GM19463 (cell line): Measurements from ENCODE around the gene NHLRC1.

Source experiments
- ATAC-seq: cut with Tn5 transposase; IDR thresholded peaks from one replicate; pipeline ENCODE4 v1.9.1; 2021; ENCODE audit warnings: mild to moderate bottlenecking, moderate library complexity; ENCODE audit not compliant: unreplicated experiment

NHLRC1 gene

DNA sequence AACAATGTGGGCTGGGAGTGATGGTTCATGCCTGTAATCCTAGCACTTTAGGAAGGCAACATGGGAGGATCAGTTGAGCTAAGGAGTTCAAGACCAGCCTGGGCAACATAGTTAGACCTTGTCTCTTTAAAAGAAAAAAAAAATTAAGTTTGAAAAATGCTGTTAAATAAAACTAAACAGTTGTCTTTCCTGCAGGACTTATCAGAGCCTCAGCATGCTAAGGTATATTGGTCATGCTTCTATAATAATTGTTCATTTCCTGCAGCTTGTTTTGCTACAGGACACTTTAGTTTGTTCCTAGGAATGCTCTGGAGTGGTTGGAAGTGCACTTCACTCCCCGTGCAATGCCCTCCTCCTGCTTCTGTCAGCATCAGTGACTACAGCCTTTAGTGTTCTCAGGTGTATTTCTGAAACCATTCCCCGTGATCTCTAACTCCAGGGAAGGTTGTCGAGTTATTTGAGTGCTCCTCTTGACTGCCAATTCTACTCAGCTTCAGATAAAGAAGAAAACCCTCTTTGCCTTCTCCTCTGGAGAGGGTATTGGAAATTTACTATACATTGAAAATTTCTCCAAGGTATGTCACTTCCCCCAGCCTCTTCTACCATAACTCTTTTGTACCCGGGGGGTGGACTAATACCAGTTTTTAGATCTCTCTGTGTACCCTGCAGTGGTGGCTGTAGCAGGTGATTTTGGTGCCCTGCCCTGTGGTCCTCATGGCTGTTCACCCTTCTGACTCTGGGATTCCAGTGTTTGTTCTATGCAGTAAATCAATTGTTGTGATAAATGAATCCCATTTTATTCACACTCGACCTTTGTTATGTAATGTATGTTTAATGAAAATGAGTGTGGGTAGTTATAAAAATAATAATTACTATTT, 33.8 kb downstream of the NHLRC1 start:
- ATAC-seq, result no peak

DNA sequence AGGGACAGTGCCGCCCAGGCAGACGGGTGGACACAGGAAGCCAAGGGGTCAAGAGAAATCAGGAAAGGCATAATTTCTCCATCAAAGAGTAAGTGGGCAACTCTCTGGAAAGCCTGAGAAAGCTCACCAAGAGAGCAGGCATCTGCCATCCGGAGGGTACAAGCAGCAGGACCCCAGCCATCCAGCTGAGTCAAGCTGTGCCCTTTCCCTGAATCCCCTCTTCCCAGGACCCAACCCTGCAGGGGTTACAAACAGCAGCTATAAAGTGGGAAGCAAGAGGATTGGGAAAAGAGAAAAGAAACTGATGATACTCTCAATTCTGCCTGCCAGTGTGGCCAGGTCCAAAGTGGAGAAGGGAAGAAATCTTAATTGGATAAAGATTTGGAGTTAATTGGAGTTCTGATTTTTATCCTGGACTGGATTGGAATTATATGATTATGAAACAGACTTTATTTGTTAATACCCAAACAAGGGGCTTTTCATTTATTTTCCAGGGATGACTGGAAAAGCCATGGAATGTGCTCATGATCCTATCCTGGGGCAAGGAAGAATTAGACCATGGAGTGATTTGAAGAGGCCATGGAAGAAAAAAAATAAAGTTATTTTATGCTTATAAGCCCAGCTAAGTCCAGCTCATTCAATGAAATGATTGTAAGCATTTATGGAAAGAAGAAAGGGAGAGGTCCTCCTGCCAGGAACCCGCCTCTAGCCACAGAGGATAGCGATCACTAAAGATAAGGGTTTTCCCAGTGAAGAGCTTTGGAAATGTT, 34.9 kb downstream of the NHLRC1 start:
- ATAC-seq, result no peak

DNA sequence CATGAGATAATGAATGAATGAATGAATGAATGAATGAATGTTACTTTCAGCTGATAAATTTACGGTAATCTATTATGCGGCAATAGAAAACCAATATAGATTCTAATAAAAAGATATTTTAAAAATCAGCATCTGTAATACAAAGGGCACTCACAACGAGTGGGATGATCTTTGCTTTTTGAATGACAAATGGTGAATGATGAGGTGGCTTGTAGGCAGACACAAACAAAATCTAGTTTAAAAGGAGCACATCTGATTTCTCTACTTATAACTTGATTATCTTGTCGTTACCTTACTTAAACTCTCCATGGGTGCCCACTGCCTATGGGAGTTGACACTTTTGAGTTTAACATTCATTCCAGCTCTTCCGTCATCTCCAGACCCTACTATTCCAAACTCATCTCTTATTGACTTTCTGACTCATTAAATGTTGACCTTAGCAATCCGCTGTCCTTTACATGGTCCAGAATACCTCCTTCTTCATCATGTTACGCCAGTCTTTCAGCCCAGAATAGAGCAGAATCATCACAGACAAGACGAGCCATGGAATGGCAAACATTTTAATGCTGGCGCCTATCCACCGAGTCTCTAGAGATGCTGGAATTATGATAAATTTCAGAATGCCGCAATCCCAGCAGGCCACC, 41.3 kb downstream of the NHLRC1 start:
- no peak for ATAC-seq

GRCh38 chr6:18080544-18080943, 41.9 kb downstream of the NHLRC1 start:
- no peak for ATAC-seq

DNA sequence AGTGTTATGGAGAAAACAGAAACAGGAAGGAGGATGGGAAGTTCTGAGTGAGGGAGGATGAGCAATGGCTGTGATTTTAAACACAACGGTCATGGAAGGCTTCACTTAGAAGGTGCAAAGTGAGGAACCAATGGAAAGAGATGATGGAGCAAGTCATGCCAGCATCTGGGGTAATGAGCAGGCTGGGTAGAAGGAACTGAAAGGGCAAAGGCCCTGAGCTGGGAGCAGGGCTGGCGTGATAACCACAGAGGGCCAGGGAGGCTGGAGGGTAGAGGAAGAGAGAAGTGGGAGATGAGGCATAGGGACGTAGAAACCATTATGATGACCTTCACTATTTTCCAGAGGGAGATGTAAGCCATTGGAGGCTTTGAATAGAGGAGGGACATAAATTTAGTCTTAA, 43.6 kb downstream of the NHLRC1 start:
- no peak for ATAC-seq

GRCh38 chr6:18076231-18076630, 46.2 kb downstream of the NHLRC1 start:
- ATAC-seq, result no peak

- no peak for ATAC-seq
Measured at GRCh38 chr6:18072841-18073240, 49.6 kb downstream of the NHLRC1 start.

DNA sequence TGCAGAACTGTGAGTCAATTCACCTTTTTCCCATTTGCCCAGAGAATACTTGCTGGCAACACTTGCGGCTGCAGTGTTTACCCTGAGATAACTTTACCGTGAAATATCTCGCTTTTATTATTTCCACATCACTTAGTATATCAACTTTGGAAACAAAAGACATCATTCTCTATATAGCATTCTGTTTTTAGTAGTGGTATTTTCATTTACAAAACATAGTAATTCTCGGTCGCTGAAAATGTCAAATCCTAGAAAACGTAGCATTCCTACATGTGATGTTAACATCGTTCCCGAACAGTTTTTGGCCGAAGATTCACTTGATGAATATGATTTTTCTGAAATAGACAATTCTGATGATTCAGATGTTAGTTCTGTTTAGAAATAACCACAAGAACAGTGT, 52.0 kb downstream of the NHLRC1 start:
- ATAC-seq, result no peak
